Measurements from ENCODE around the gene SDK2. TPM values are rescaled to one million over a fixed set of nuclear protein-coding genes. Genes with fewer than 3 reads are reported as not detected.

SDK2 gene
- polyA plus RNA-seq, 2 of the 4 experiments (the other 2 are of a cell fraction), result 0.36 to 0.57 TPM

DNA sequence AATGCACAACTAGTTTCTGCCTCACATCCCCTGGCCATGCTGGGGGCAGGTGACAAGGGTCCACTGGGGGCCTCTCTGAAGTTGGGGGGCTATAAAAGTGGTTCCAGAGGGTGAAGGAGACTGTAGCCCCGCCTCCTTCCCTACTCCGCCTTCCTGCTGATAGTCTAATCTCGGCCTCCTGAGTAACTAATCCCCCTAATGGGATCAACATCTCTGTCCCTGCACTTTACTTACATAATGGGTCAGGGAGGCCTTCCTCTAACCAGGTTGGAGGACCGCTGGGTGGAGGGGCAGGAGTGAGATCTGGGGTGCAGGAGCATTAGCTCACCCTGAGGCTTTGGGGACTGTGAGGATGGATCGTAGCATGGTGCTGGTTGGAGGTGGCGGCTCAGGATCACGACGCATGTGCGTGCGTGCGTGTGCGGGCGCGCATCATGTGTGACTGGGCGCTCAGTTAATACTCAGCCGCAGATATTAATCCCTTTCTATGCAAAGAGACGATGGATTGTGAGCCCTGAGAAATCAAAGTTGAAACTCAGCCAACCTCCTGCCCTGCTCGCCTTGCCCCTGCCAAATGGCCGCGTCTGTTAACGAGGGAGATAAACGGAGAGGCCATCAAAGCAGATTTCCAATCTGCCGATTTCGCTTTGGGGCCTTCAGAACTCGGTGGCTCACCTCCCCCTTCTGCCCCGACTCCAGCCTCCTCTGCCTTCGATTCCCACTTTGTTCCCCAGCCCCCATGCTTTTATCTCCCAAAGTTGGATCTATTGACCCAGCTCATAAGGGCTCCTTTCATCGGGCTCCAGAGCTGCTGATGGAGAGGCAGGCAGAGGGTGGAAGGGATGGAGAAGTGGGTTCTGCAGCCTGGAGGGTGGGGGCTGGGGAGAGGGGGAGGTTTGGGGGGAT, 107.3 kb downstream of the SDK2 start:
- WGBS (ENCODE audit: missing lambda C conversion rate), result 77% methylated on average over 28 of the region's 28 CpGs
- H3K27ac ChIP-seq, result no peak overlapping the region
- no peak for TF ChIP-seq JUN (IDR thresholded peaks at IDR 0.05)
- TF ChIP-seq, protein P1, sequence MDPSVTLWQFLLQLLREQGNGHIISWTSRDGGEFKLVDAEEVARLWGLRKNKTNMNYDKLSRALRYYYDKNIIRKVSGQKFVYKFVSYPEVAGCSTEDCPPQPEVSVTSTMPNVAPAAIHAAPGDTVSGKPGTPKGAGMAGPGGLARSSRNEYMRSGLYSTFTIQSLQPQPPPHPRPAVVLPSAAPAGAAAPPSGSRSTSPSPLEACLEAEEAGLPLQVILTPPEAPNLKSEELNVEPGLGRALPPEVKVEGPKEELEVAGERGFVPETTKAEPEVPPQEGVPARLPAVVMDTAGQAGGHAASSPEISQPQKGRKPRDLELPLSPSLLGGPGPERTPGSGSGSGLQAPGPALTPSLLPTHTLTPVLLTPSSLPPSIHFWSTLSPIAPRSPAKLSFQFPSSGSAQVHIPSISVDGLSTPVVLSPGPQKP (IDR thresholded peaks at IDR 0.05; ENCODE audit: low read depth, low read length), result no peak
- no peak for TF ChIP-seq CBX2 (IDR thresholded peaks at IDR 0.05; ENCODE audit: borderline replicate concordance, low read depth)
- TF ChIP-seq, protein P2, sequence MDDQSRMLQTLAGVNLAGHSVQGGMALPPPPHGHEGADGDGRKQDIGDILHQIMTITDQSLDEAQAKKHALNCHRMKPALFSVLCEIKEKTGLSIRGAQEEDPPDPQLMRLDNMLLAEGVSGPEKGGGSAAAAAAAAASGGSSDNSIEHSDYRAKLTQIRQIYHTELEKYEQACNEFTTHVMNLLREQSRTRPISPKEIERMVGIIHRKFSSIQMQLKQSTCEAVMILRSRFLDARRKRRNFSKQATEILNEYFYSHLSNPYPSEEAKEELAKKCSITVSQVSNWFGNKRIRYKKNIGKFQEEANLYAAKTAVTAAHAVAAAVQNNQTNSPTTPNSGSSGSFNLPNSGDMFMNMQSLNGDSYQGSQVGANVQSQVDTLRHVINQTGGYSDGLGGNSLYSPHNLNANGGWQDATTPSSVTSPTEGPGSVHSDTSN (IDR thresholded peaks at IDR 0.05), result no peak
- TF ChIP-seq KDM1A (IDR thresholded peaks at IDR 0.05; ENCODE audit: low read depth), result no peak
- TF ChIP-seq, protein P3, sequence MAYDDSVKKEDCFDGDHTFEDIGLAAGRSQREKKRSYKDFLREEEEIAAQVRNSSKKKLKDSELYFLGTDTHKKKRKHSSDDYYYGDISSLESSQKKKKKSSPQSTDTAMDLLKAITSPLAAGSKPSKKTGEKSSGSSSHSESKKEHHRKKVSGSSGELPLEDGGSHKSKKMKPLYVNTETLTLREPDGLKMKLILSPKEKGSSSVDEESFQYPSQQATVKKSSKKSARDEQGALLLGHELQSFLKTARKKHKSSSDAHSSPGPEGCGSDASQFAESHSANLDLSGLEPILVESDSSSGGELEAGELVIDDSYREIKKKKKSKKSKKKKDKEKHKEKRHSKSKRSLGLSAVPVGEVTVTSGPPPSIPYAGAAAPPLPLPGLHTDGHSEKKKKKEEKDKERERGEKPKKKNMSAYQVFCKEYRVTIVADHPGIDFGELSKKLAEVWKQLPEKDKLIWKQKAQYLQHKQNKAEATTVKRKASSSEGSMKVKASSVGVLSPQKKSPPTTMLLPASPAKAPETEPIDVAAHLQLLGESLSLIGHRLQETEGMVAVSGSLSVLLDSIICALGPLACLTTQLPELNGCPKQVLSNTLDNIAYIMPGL (CRISPR knock-in tag; IDR thresholded peaks at IDR 0.05; ENCODE audit: borderline replicate concordance), result no peak
- TF ChIP-seq EP300 (IDR thresholded peaks at IDR 0.05), result no peak
- TF ChIP-seq HOXA7 (CRISPR knock-in tag; IDR thresholded peaks at IDR 0.05), result no peak
- TF ChIP-seq RAD21 (conservative IDR thresholded peaks at IDR 0.05 in 1 of 2, IDR thresholded peaks at IDR 0.05 in 1 of 2), result no peak
- no peak for TF ChIP-seq ESRRA (IDR thresholded peaks at IDR 0.05; ENCODE audit: borderline replicate concordance, low read length)
- TF ChIP-seq RCOR1 (IDR thresholded peaks at IDR 0.05; ENCODE audit: low read depth, low read length), result no peak
- TF ChIP-seq FOSB (CRISPR knock-in tag; IDR thresholded peaks at IDR 0.05), result no peak
- TF ChIP-seq MAZ (IDR thresholded peaks at IDR 0.05; ENCODE audit: borderline replicate concordance, low read depth, low read length), result no peak
- TF ChIP-seq JUNB (IDR thresholded peaks at IDR 0.05), result no peak
- TF ChIP-seq, protein P4, sequence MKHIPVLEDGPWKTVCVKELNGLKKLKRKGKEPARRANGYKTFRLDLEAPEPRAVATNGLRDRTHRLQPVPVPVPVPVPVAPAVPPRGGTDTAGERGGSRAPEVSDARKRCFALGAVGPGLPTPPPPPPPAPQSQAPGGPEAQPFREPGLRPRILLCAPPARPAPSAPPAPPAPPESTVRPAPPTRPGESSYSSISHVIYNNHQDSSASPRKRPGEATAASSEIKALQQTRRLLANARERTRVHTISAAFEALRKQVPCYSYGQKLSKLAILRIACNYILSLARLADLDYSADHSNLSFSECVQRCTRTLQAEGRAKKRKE (CRISPR knock-in tag; IDR thresholded peaks at IDR 0.05; ENCODE audit: low read depth), result no peak
- no peak for TF ChIP-seq HOXB13 (CRISPR knock-in tag; IDR thresholded peaks at IDR 0.05; ENCODE audit: low read depth)
- no peaks in the 10 kb centered on the region for H3K4me1 ChIP-seq
- DNase-seq (ENCODE audit: low read depth in 1 of 2, low spot score in 1 of 2) (no peak), FAIRE-seq (no peak), ATAC-seq (no peak)
- no peak overlapping the region for H3K4me3 ChIP-seq
- CTCF ChIA-PET, result no interaction called here
- POLR2A ChIA-PET, result no interaction called here
- no peaks in the 10 kb centered on the region for H3K9me3 ChIP-seq
- H3K4me2 ChIP-seq, result no peak overlapping the region

DNA sequence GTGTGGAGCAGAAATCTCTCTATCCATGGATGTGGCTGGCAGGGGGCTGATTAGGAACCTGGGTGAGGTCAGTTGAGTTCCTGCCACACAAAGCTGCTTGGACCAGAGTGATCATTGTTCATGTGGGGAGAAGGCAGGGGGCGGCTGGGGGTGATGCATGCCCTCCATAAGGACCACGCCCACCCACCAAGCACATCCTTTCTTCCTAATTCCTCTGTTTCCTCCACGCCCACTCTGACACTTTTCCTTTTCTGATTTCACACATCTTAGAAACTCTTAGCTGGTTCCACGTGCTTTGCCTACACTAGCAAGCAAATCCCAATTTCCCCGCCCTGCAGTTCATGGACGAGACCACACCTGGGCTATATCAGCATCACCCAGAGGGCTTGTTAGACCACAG, 108.5 kb downstream of the SDK2 start:
- ChIA-PET CTCF (interaction anchor here (0.6 kb wide), 1 partner anchor 571 kb away, joined by 3 read pairs; no protein-coding TSS in a partner anchor), POLR2A (no interaction called here)
- no peaks in the 10 kb centered on the region for H3K9me3 ChIP-seq

More for the DNA sequence above, 108.5 kb downstream of the SDK2 start:
- WGBS (ENCODE audit: missing lambda C conversion rate), result 52% methylated on average over 6 of the region's 6 CpGs
- ATAC-seq (no peak), DNase-seq (ENCODE audit: low read depth in 1 of 2, low spot score in 1 of 2) (no peak), FAIRE-seq (no peak)
- Histone ChIP-seq H3K4me1 (no peaks in the 10 kb centered on the region), H3K4me2 (no peak overlapping the region), H3K4me3 (no peak overlapping the region), H3K27ac (no peak overlapping the region)
- TF ChIP-seq, protein P2 (IDR thresholded peaks at IDR 0.05), result no peak

All from A549 (cell line).